ENCODE measurements around the gene TMEM120B.
A peak's percentile ranks its signal among the peaks of the same experiment; 100 is the strongest.

TMEM120B gene

DNA sequence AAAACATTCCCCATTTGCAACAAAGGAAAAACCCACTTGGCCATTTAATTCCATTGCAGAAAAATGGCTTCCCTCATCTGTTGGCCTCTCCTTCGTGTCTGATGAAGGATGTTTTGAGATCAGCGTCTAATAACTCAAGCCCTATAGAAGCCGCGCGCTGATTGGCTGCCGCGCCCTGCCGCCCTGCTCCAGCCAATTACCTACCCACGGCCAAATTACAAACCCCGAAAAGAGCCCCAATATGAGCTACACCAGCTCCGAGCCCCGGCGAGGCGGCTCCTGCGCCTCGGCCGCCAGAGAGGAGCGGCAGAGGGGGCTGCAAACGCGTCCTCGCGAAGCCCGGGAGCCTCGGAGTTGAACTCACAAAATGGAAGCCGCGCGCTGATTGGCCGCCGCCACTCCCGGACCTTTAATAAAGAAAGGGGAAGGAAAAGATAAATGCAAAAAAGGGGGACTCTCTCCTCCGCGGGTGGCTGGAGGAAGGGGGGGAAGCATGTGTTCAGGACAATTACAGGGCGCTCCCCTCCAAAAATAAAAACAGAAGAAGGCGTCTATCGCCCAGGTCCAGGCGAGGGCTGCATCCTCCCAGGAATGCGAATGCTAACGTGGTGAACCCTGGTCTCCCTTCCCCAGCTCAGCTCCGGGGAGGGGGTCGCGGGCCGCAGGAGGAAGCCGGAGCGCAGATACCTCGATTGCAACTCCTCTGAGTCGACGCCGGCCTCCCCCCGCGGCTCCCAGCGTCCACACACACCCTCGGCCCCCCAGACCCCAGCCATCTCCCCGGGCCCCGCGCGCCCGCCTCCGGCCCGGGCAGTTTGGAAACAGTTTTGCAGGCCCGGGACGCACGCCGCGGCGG lies 90.5 kb downstream of the TMEM120B start:
- H3K4me1 ChIP-seq (ENCODE audit: insufficient read depth, low read length): peaks cover 31% of the 10 kb centered on the region
- peak overlapping the region; percentile 97 for H3K9ac ChIP-seq (ENCODE audit: low read length)
- H3K9me3 ChIP-seq (ENCODE audit: low read length): no peaks in the 10 kb centered on the region

DNA sequence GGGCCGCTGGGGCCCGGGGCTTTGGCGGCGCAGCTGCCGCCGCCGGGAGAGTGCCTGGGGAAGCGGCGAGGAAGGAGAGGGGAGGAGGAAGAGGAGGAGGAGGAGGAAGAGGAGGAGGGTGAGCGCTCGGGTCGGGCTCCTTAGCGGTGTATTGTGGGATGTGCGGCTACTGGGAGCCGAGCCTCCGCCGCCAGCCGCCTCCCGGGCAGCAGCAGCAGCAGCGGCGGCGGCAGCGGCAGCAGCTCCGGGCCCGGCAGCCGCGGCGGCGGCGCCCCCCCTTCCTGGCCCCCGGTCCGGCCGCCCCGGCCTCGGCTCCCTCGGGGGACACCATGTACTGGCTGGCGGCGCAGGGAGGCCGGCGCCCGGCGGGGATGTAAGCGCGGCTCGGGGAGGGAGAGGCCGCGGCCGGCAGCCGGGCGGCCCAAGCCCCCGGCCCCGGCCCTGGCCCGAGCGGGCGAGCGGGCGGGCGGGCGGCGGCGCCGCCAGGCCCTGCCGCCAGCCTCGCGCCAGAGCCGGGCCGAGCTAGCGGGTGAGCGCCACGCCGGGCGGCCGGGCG lies 91.4 kb downstream of the TMEM120B start, which contains the start of gene SETD1B:
Gene SETD1B, plus strand, starts transcription at position 149 of the 556 bp plus-strand sequence. CDS start 729 bp downstream, outside the sequence.
- Histone ChIP-seq H3K4me1 (ENCODE audit: insufficient read depth, low read length) (peaks cover 22% of the 10 kb centered on the region), H3K9ac (ENCODE audit: low read length) (peak within 1 kb of the TSS; percentile 86), H3K27ac (ENCODE audit: low read depth, low read length) (peak within 1 kb of the TSS; percentile 93), H3K9me3 (ENCODE audit: low read length) (no peaks in the 10 kb centered on the region), H3K27me3 (ENCODE audit: control insufficient read depth in 1 of 2, insufficient read depth in 2 of 2, low read length in 2 of 2) (no peaks in the 10 kb centered on the region), H3K4me3 (ENCODE audit: low read depth in 1 of 2, low read length in 2 of 2) (peak within 1 kb of the TSS; percentile 75 to 87), H3K36me3 (ENCODE audit: insufficient read depth, low read length) (peaks cover 6% of the 10 kb centered on the region)

More for the DNA sequence above, 90.5 kb downstream of the TMEM120B start:
- Histone ChIP-seq H3K4me3 (ENCODE audit: low read depth in 1 of 2, low read length in 2 of 2) (peak overlapping the region; percentile 60 to 76), H3K36me3 (ENCODE audit: insufficient read depth, low read length) (peaks cover 11% of the 10 kb centered on the region), H3K27me3 (ENCODE audit: control insufficient read depth in 1 of 2, insufficient read depth in 2 of 2, low read length in 2 of 2) (no peaks in the 10 kb centered on the region), H3K27ac (ENCODE audit: low read depth, low read length) (peak overlapping the region; percentile 91)

DNA sequence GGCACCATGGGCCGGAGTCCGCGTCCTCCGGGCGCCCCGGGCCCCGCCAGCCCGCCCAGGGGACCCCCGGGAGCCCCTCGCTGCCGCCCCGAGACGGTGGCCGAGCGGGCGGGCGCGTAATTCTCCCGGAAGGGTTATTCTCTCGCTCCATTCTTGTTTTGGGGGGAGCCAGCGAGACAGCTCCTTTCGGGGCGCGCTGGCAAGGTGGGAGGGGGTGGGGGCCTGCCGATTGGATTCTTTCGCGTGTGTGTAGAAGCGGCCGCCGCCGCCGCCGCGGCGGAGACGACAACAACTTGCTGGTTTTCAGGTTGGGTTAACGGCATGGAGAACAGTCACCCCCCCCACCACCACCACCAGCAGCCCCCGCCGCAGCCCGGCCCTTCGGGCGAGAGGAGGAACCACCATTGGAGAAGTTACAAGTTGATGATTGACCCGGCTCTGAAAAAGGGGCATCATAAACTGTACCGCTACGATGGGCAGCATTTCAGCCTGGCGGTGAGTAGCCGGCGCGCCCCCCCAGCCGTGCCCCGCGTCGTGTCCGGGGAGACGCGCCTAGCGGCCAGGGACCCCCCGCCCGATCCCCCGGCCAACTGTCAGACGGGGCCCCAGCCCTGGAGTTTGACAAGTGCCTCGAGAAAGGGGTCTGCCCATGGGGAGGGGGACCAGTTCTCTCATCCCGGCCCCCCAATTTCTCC lies 92.0 kb downstream of the TMEM120B start:
- Histone ChIP-seq H3K4me1 (ENCODE audit: insufficient read depth, low read length) (peaks cover 18% of the 10 kb centered on the region), H3K9me3 (ENCODE audit: low read length) (no peaks in the 10 kb centered on the region), H3K36me3 (ENCODE audit: insufficient read depth, low read length) (peaks cover 12% of the 10 kb centered on the region), H3K9ac (ENCODE audit: low read length) (peak overlapping the region; percentile 86), H3K27me3 (ENCODE audit: control insufficient read depth in 1 of 2, insufficient read depth in 2 of 2, low read length in 2 of 2) (no peaks in the 10 kb centered on the region), H3K27ac (ENCODE audit: low read depth, low read length) (peak overlapping the region; percentile 93), H3K4me3 (ENCODE audit: low read depth in 1 of 2, low read length in 2 of 2) (peak overlapping the region; percentile 75 to 87)

GRCh38 chr12:121805171-121806008 lies 92.8 kb downstream of the TMEM120B start:
- Histone ChIP-seq H3K9ac (ENCODE audit: low read length) (peak overlapping the region; percentile 86), H3K9me3 (ENCODE audit: low read length) (no peaks in the 10 kb centered on the region), H3K4me1 (ENCODE audit: insufficient read depth, low read length) (peaks cover 20% of the 10 kb centered on the region), H3K27ac (ENCODE audit: low read depth, low read length) (peak overlapping the region; percentile 93), H3K4me3 (ENCODE audit: low read depth in 1 of 2, low read length in 2 of 2) (peak overlapping the region; percentile 76 to 87), H3K36me3 (ENCODE audit: insufficient read depth, low read length) (peaks cover 20% of the 10 kb centered on the region), H3K27me3 (ENCODE audit: control insufficient read depth in 1 of 2, insufficient read depth in 2 of 2, low read length in 2 of 2) (no peaks in the 10 kb centered on the region)

DNA sequence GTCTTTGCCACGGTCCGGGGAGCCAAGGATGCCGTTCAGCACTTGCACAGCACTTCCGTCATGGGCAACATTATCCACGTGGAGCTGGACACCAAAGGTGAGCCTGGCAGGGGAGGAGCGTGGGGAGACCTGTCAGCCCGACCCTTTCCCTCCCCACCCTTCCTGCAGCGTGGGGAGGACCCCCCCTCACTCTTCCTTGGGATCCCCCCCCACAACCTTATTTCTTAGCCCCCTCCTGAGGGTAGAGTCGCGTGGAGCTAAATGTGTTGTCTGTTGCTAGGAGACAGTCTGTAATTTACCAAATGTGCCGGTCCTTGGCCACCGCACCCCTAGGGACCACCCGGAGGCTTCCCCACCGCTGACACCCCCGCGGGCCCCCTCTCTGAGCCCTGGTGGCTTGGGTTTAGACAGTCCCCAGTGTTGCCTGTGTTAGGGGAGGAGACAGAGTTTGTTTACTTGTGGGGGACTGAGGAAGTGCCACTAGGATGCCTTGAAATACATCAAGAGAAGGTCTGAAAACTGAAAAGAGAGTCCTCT lies 93.5 kb downstream of the TMEM120B start:
- H3K4me1 ChIP-seq (ENCODE audit: insufficient read depth, low read length): peaks cover 27% of the 10 kb centered on the region
- H3K9me3 ChIP-seq (ENCODE audit: low read length): no peaks in the 10 kb centered on the region
- H3K27ac ChIP-seq (ENCODE audit: low read depth, low read length): peak overlapping the region; percentile 52
- H3K36me3 ChIP-seq (ENCODE audit: insufficient read depth, low read length): peaks cover 27% of the 10 kb centered on the region
- peak overlapping the region; percentile 53 for H3K9ac ChIP-seq (ENCODE audit: low read length)
- H3K27me3 ChIP-seq (ENCODE audit: control insufficient read depth in 1 of 2, insufficient read depth in 2 of 2, low read length in 2 of 2): no peaks in the 10 kb centered on the region
- peak overlapping the region; percentile 30 to 76 for H3K4me3 ChIP-seq (ENCODE audit: low read depth in 1 of 2, low read length in 2 of 2)

GRCh38 chr12:121806546-121807423 lies 94.2 kb downstream of the TMEM120B start:
- peaks cover 28% of the 10 kb centered on the region for H3K36me3 ChIP-seq (ENCODE audit: insufficient read depth, low read length)
- H3K4me3 ChIP-seq (ENCODE audit: low read depth in 1 of 2, low read length in 2 of 2): peak overlapping the region; percentile 30 to 76
- H3K9ac ChIP-seq (ENCODE audit: low read length): peak overlapping the region; percentile 53
- H3K27me3 ChIP-seq (ENCODE audit: control insufficient read depth in 1 of 2, insufficient read depth in 2 of 2, low read length in 2 of 2): no peaks in the 10 kb centered on the region
- H3K4me1 ChIP-seq (ENCODE audit: insufficient read depth, low read length): peaks cover 34% of the 10 kb centered on the region
- H3K9me3 ChIP-seq (ENCODE audit: low read length): no peaks in the 10 kb centered on the region
- H3K27ac ChIP-seq (ENCODE audit: low read depth, low read length): peak overlapping the region; percentile 52

DNA sequence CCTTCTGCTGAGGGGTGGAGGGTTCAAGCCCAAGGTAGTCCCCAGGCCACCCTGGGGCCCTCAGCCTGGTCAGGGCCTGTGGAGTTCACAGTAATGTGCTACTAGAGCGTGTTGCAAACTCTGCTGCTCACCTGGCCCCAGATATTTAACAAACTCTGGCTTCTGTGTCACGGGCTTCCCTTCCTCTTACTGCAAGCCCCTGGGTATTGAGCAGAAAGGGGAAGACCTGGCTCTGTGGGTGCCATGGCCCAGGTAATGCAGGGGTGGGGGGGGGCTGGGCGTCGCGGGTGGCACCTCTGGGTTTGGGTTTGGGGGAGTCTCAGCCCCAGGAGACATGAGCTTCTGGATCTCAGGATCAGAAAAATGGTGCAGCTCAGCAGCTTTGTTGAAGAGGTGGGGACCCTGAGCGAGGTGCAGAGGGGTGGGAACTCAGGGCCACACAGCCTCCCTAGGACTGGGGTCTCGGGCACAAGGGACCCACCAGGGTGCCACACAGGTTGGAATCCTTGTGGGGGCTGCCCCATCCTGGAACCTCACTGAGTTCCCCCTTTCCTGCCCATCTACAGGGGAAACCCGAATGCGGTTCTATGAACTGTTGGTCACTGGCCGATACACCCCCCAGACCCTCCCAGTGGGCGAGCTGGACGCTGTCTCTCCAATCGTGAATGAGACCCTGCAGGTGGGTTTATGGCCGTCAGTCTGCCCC lies 95.2 kb downstream of the TMEM120B start:
- peaks cover 28% of the 10 kb centered on the region for H3K36me3 ChIP-seq (ENCODE audit: insufficient read depth, low read length)
- no peaks in the 10 kb centered on the region for H3K9me3 ChIP-seq (ENCODE audit: low read length)
- no peak overlapping the region for H3K27ac ChIP-seq (ENCODE audit: low read depth, low read length)
- no peak overlapping the region for H3K9ac ChIP-seq (ENCODE audit: low read length)
- H3K27me3 ChIP-seq (ENCODE audit: control insufficient read depth in 1 of 2, insufficient read depth in 2 of 2, low read length in 2 of 2): no peaks in the 10 kb centered on the region
- H3K4me3 ChIP-seq (ENCODE audit: low read depth in 1 of 2, low read length in 2 of 2): no peak overlapping the region
- peaks cover 37% of the 10 kb centered on the region for H3K4me1 ChIP-seq (ENCODE audit: insufficient read depth, low read length)

GRCh38 chr12:121808623-121809022 lies 96.1 kb downstream of the TMEM120B start:
- Histone ChIP-seq H3K9ac (ENCODE audit: low read length) (no peak overlapping the region), H3K4me1 (ENCODE audit: insufficient read depth, low read length) (peaks cover 45% of the 10 kb centered on the region), H3K36me3 (ENCODE audit: insufficient read depth, low read length) (peaks cover 36% of the 10 kb centered on the region), H3K27me3 (ENCODE audit: control insufficient read depth in 1 of 2, insufficient read depth in 2 of 2, low read length in 2 of 2) (no peaks in the 10 kb centered on the region), H3K4me3 (ENCODE audit: low read depth in 1 of 2, low read length in 2 of 2) (no peak overlapping the region), H3K27ac (ENCODE audit: low read depth, low read length) (no peak overlapping the region), H3K9me3 (ENCODE audit: low read length) (no peaks in the 10 kb centered on the region)

DNA sequence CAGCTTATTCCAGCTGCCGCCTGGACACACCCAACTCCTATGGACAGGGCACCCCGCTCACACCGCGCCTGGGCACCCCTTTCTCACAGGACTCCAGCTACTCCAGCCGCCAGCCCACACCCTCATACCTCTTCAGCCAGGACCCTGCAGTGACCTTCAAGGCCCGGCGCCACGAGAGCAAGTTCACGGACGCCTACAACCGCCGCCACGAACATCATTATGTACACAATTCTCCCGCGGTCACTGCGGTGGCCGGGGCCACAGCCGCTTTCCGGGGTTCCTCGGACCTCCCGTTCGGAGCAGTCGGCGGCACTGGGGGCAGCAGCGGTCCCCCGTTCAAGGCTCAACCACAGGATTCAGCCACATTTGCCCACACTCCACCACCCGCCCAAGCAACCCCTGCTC lies 97.2 kb downstream of the TMEM120B start:
- H3K27ac ChIP-seq (ENCODE audit: low read depth, low read length): no peak overlapping the region
- H3K36me3 ChIP-seq (ENCODE audit: insufficient read depth, low read length): peaks cover 40% of the 10 kb centered on the region
- H3K4me1 ChIP-seq (ENCODE audit: insufficient read depth, low read length): peaks cover 48% of the 10 kb centered on the region

More for the DNA sequence above, 97.2 kb downstream of the TMEM120B start:
- Histone ChIP-seq H3K27me3 (ENCODE audit: control insufficient read depth in 1 of 2, insufficient read depth in 2 of 2, low read length in 2 of 2) (no peaks in the 10 kb centered on the region), H3K4me3 (ENCODE audit: low read depth in 1 of 2, low read length in 2 of 2) (no peak overlapping the region), H3K9me3 (ENCODE audit: low read length) (no peaks in the 10 kb centered on the region), H3K9ac (ENCODE audit: low read length) (no peak overlapping the region)

All from muscle layer of colon (tissue), 2 donors.